Vagina (tissue), 2 donors: ENCODE measurements around the gene UQCR11.

ENCODE experiments used
- POLR2A ChIP-seq, 2 donors: fragments of 450-650 bp; IDR thresholded peaks; one replicate each; pipeline ENCODE4 v1.6.1; 2017; ENCODE audit warnings: antibody characterized with exemption in 2 of 2, mild to moderate bottlenecking in 2 of 2, moderate library complexity in 2 of 2
- POLR2AphosphoS5 ChIP-seq, 2 donors: sonication (generic); formaldehyde crosslinking; IDR thresholded peaks; one replicate each; pipeline ENCODE4 v1.9.0; 2017; ENCODE audit warnings: antibody characterized with exemption in 2 of 2, mild to moderate bottlenecking in 2 of 2, low read depth in 1 of 2; ENCODE audit not compliant: insufficient read depth in 1 of 2
- TF ChIP-seq, protein P1 (sequence below), 3 experiments: fragments of 450-650 bp in 2 of 3; fragments of 200-600 bp in 1 of 3; sonication (generic) in 1 of 3; IDR thresholded peaks; one replicate each; pipeline ENCODE4 v1.5.1; 2017 to 2019; ENCODE audit warnings: antibody characterized with exemption in 3 of 3, mild to moderate bottlenecking in 2 of 3, moderate library complexity in 2 of 3

DNA sequence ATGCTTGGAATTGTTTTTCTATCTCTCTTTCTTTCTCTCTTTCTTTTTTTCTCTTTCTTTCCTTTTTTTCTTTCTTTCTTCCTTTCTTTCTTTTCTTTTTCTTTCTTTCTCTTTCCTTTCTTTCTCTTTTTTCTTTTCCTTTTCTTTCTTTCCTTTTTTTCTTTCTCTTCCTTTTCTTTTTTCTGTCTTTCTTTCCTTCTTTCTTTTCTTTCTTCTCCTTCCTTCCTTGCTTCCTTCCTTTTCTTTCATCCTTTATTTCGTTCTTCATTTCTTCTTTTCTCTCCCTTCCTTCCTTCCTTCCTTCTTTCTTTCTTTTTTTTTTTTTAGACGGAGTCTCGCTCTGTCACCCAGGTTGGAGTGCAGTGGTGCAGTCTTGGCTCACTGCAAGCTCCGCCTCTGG is 35.3 kb downstream of the UQCR11 start:
- TF ChIP-seq POLR2AphosphoS5 (IDR thresholded peaks at IDR 0.05; ENCODE audit: insufficient read depth in 1 of 2, low read depth in 1 of 2) (no peak), POLR2A (IDR thresholded peaks at IDR 0.05) (no peak)
- TF ChIP-seq, protein P1, sequence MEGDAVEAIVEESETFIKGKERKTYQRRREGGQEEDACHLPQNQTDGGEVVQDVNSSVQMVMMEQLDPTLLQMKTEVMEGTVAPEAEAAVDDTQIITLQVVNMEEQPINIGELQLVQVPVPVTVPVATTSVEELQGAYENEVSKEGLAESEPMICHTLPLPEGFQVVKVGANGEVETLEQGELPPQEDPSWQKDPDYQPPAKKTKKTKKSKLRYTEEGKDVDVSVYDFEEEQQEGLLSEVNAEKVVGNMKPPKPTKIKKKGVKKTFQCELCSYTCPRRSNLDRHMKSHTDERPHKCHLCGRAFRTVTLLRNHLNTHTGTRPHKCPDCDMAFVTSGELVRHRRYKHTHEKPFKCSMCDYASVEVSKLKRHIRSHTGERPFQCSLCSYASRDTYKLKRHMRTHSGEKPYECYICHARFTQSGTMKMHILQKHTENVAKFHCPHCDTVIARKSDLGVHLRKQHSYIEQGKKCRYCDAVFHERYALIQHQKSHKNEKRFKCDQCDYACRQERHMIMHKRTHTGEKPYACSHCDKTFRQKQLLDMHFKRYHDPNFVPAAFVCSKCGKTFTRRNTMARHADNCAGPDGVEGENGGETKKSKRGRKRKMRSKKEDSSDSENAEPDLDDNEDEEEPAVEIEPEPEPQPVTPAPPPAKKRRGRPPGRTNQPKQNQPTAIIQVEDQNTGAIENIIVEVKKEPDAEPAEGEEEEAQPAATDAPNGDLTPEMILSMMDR (IDR thresholded peaks at IDR 0.05): no peak
